ENCODE measurements around the gene PDSS2. TPM values are rescaled to one million over a fixed set of nuclear protein-coding genes. Genes with fewer than 3 reads are reported as not detected.

Gene PDSS2
- total RNA-seq, 1 donor from 2014 or later: 19.7 TPM

GRCh38 chr6:107421696-107422256 is 37.6 kb downstream of the PDSS2 start:
- Histone ChIP-seq H3K4me1 (peaks cover 21% of the 10 kb centered on the region), H3K27me3 (ENCODE audit: low read depth) (no peaks in the 10 kb centered on the region), H3K9me3 (replicated peaks) (peaks cover 14% of the 10 kb centered on the region), H3K4me3 (no peak overlapping the region), H3K27ac (replicated peaks) (no peak overlapping the region), H3K36me3 (peaks cover 5% of the 10 kb centered on the region)
- no peak for DNase-seq
- TF ChIP-seq CTCF (IDR thresholded peaks at IDR 0.05; ENCODE audit: borderline replicate concordance): no peak
- intact Hi-C loops (cut with micrococcal nuclease): no loop called here

- H3K4me1 ChIP-seq: peaks cover 29% of the 10 kb centered on the region
- TF ChIP-seq CTCF (IDR thresholded peaks at IDR 0.05; ENCODE audit: borderline replicate concordance): no peak
- no peaks in the 10 kb centered on the region for H3K27me3 ChIP-seq (ENCODE audit: low read depth)
- H3K27ac ChIP-seq (replicated peaks): no peak overlapping the region
- H3K4me3 ChIP-seq: no peak overlapping the region
- no peaks in the 10 kb centered on the region for H3K36me3 ChIP-seq
- H3K9me3 ChIP-seq (replicated peaks): peaks cover 1% of the 10 kb centered on the region
- DNase-seq: no peak
- intact Hi-C loops (cut with micrococcal nuclease): no loop called here
Measured at GRCh38 chr6:107419733-107420132, 39.6 kb downstream of the PDSS2 start.

GRCh38 chr6:107418118-107418517 is 41.2 kb downstream of the PDSS2 start:
- H3K27ac ChIP-seq (replicated peaks): no peak overlapping the region
- no peaks in the 10 kb centered on the region for H3K27me3 ChIP-seq (ENCODE audit: low read depth)
- no peaks in the 10 kb centered on the region for H3K9me3 ChIP-seq (replicated peaks)
- TF ChIP-seq CTCF (IDR thresholded peaks at IDR 0.05; ENCODE audit: borderline replicate concordance): no peak
- peaks cover 35% of the 10 kb centered on the region for H3K4me1 ChIP-seq
- H3K4me3 ChIP-seq: no peak overlapping the region
- intact Hi-C loops (cut with micrococcal nuclease): no loop called here
- H3K36me3 ChIP-seq: no peaks in the 10 kb centered on the region
- DNase-seq: no peak

GRCh38 chr6:107416145-107416544 is 43.2 kb downstream of the PDSS2 start:
- peaks cover 33% of the 10 kb centered on the region for H3K4me1 ChIP-seq
- H3K27ac ChIP-seq (replicated peaks): no peak overlapping the region
- intact Hi-C loops (cut with micrococcal nuclease): no loop called here
- H3K9me3 ChIP-seq (replicated peaks): no peaks in the 10 kb centered on the region
- H3K4me3 ChIP-seq: no peak overlapping the region
- H3K36me3 ChIP-seq: no peaks in the 10 kb centered on the region
- no peak for TF ChIP-seq CTCF (IDR thresholded peaks at IDR 0.05; ENCODE audit: borderline replicate concordance)
- DNase-seq: no peak
- H3K27me3 ChIP-seq (ENCODE audit: low read depth): no peaks in the 10 kb centered on the region

- DNase-seq: no peak
- intact Hi-C loops (cut with micrococcal nuclease): no loop called here
- Histone ChIP-seq H3K36me3 (no peaks in the 10 kb centered on the region), H3K27ac (replicated peaks) (no peak overlapping the region), H3K4me3 (no peak overlapping the region), H3K9me3 (replicated peaks) (no peaks in the 10 kb centered on the region), H3K4me1 (peaks cover 31% of the 10 kb centered on the region), H3K27me3 (ENCODE audit: low read depth) (no peaks in the 10 kb centered on the region)
- TF ChIP-seq CTCF (IDR thresholded peaks at IDR 0.05; ENCODE audit: borderline replicate concordance): no peak
Measured at GRCh38 chr6:107413966-107414645, 45.3 kb downstream of the PDSS2 start.
